HEK293 (cell line): ENCODE results near the gene POLR2L.

Experiments
- EGR2 ChIP-seq: fragments of 450-650 bp; formaldehyde crosslinking; IDR thresholded peaks from 2 replicates; pipeline ENCODE4 v1.5.1; 2016; ENCODE audit warnings: low read depth, missing biosample characterization, missing genetic modification characterization
- GLIS2 ChIP-seq: fragments of 450-650 bp; formaldehyde crosslinking; IDR thresholded peaks from 2 replicates; pipeline ENCODE4 v1.5.1; 2016; ENCODE audit warnings: missing biosample characterization, missing genetic modification characterization
- HOXA7 ChIP-seq: sonication (generic); formaldehyde crosslinking; IDR thresholded peaks from 2 replicates; pipeline ENCODE4 v1.8.1; 2022; ENCODE audit warnings: missing genetic modification reagents, borderline replicate concordance
- ZFHX2 ChIP-seq: fragments of 450-650 bp; formaldehyde crosslinking; conservative IDR thresholded peaks from 2 replicates; pipeline ENCODE4 v1.5.1; 2016; ENCODE audit warnings: missing biosample characterization, missing genetic modification characterization
- ZNF157 ChIP-seq: fragments of 450-650 bp; formaldehyde crosslinking; IDR thresholded peaks from 2 replicates; pipeline ENCODE4 v1.5.1; 2016; ENCODE audit warnings: missing biosample characterization, missing genetic modification characterization
- ZNF2 ChIP-seq: fragments of 450-650 bp; formaldehyde crosslinking; IDR thresholded peaks from 2 replicates; pipeline ENCODE4 v1.5.1; 2016; ENCODE audit warnings: missing biosample characterization, missing genetic modification characterization
- ZNF274 ChIP-seq, 2 experiments: fragments of 200-500 bp in 1 of 2; fragments of 450-650 bp in 1 of 2; sonication (Bioruptor generic) in 1 of 2; formaldehyde crosslinking in 1 of 2; IDR thresholded peaks; 2 replicates each; pipeline versions ENCODE4 v1.5.1 to v1.6.1; 2014 to 2016; ENCODE audit warnings: borderline replicate concordance in 1 of 2, inconsistent platforms in 1 of 2, low read length in 1 of 2, missing biosample characterization in 1 of 2, missing genetic modification characterization in 1 of 2
- ZNF600 ChIP-seq: fragments of 450-650 bp; formaldehyde crosslinking; IDR thresholded peaks from 2 replicates; pipeline ENCODE4 v1.5.1; 2016; ENCODE audit warnings: missing biosample characterization, missing genetic modification characterization
- ZNF776 ChIP-seq: fragments of 450-650 bp; formaldehyde crosslinking; IDR thresholded peaks from 2 replicates; pipeline ENCODE4 v1.5.0; 2017; ENCODE audit warnings: missing biosample characterization, missing genetic modification characterization, borderline replicate concordance
- ZSCAN23 ChIP-seq: fragments of 450-650 bp; formaldehyde crosslinking; IDR thresholded peaks from 2 replicates; pipeline ENCODE4 v1.5.1; 2016; ENCODE audit warnings: missing biosample characterization, missing genetic modification characterization
- ZSCAN30 ChIP-seq: fragments of 450-650 bp; IDR thresholded peaks from 2 replicates; pipeline ENCODE4 v1.5.1; 2018; ENCODE audit warnings: missing biosample characterization, mild to moderate bottlenecking, missing genetic modification characterization, moderate library complexity
- TF ChIP-seq, protein P1 (sequence below): fragments of 450-650 bp; formaldehyde crosslinking; IDR thresholded peaks from 2 replicates; pipeline ENCODE4 v1.5.1; 2016; ENCODE audit warnings: missing biosample characterization, missing genetic modification characterization
- TF ChIP-seq, protein P2 (sequence below): fragments of 450-650 bp; formaldehyde crosslinking; IDR thresholded peaks from 2 replicates; pipeline ENCODE4 v1.5.1; 2016; ENCODE audit warnings: missing biosample characterization, missing genetic modification characterization, low read depth

DNA sequence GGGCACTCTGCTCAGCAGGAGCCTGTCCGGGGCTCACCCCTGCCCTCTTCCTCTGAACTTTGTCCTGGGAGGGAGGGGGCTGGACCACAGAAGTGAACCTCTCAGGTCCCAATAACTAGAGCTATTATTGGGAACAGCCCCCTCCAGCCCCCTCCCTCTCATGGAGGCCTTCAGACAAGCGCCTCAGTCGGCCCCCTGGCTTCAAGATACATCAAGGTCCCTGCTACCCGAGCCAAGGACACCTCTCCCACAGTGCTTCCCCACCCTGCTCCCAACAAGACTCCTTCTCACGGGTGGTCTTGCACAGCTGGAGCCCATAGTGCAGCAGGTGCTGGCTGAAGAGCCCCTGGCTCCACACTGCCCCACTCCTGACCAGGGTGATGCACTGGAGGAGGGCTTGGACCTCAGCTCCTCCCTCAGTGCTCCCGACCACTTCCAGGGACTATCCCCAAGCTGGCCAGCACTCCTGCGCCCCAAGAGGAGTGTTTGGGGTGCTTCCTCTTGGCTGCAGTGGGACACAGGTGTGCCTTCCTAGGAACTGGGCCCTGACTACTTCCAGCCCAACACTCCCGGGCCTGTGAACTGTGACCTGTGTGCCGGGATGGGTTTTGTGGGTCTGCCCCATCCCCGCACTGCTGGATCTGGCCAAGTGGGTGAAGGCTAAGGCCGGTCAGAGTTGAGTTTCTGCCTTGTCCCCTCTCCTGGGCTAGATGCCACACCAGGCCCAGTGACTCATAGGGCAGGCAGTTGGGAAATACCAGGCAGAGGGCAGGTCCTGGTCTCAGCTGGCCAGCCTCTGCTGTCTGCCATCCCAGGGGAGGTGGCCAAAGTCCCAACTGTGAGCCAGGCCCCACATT, 21.4 kb downstream of the POLR2L start:
- TF ChIP-seq, protein P1, sequence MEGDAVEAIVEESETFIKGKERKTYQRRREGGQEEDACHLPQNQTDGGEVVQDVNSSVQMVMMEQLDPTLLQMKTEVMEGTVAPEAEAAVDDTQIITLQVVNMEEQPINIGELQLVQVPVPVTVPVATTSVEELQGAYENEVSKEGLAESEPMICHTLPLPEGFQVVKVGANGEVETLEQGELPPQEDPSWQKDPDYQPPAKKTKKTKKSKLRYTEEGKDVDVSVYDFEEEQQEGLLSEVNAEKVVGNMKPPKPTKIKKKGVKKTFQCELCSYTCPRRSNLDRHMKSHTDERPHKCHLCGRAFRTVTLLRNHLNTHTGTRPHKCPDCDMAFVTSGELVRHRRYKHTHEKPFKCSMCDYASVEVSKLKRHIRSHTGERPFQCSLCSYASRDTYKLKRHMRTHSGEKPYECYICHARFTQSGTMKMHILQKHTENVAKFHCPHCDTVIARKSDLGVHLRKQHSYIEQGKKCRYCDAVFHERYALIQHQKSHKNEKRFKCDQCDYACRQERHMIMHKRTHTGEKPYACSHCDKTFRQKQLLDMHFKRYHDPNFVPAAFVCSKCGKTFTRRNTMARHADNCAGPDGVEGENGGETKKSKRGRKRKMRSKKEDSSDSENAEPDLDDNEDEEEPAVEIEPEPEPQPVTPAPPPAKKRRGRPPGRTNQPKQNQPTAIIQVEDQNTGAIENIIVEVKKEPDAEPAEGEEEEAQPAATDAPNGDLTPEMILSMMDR (tag by site-specific recombination), result no peak
- TF ChIP-seq GLIS2 (tag by site-specific recombination) (no peak), HOXA7 (CRISPR knock-in tag) (no peak), ZNF157 (tag by site-specific recombination) (no peak), ZFHX2 (tag by site-specific recombination) (no peak), ZSCAN30 (tag by site-specific recombination) (no peak), EGR2 (tag by site-specific recombination) (no peak), ZNF600 (tag by site-specific recombination) (no peak), ZNF776 (tag by site-specific recombination) (no peak), ZNF2 (tag by site-specific recombination) (no peak), ZSCAN23 (tag by site-specific recombination) (no peak), ZNF274 (IDR thresholded peaks at IDR 0.05; ENCODE audit: low read length) (no peak), ZNF274 (tag by site-specific recombination; IDR thresholded peaks at IDR 0.05; ENCODE audit: borderline replicate concordance) (no peak)
- TF ChIP-seq, protein P2, sequence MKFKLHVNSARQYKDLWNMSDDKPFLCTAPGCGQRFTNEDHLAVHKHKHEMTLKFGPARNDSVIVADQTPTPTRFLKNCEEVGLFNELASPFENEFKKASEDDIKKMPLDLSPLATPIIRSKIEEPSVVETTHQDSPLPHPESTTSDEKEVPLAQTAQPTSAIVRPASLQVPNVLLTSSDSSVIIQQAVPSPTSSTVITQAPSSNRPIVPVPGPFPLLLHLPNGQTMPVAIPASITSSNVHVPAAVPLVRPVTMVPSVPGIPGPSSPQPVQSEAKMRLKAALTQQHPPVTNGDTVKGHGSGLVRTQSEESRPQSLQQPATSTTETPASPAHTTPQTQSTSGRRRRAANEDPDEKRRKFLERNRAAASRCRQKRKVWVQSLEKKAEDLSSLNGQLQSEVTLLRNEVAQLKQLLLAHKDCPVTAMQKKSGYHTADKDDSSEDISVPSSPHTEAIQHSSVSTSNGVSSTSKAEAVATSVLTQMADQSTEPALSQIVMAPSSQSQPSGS (tag by site-specific recombination), result no peak
